Omental fat pad (tissue), 4 donors: Measurements from ENCODE around the gene CCN2. TPM values are rescaled to one million over a fixed set of nuclear protein-coding genes. Genes with fewer than 3 reads are reported as not detected.

Experiments
- ATAC-seq: fragments of 150-250 bp; one replicate; pipeline ENCODE4 v1.9.1; 2016; ENCODE audit warnings: mild to moderate bottlenecking, moderate library complexity; ENCODE audit not compliant: low FRiP score
- DNase-seq: peaks from one replicate; pipeline ENCODE4 v3.0.0-alpha.2; 2019; ENCODE audit warnings: low spot score
- CTCF ChIP-seq, 3 donors: fragments of 450-650 bp; IDR thresholded peaks; one replicate each; pipeline ENCODE4 v1.5.1; 2016 to 2017; ENCODE audit warnings: antibody characterized with exemption in 3 of 3, mild to moderate bottlenecking in 3 of 3, moderate library complexity in 2 of 3
- total RNA-seq, 4 donors: library from RNA; depleted of rRNA; stranded (reverse); fragments of >200 nt; gene quantifications; one replicate each; pipeline ENCODE4 v1.1.0, GENCODE V29; 2016

The CCN2 gene
- total RNA-seq, 4 donors from 2014 or later = 60.6 to 129 (median 107) TPM

- no peak for DNase-seq
- no peak for TF ChIP-seq CTCF (IDR thresholded peaks at IDR 0.05)
- ATAC-seq = no peak
Observed at GRCh38 chr6:131967948-131968347, 16.8 kb upstream of the CCN2 start.

GRCh38 chr6:131966443-131966842 is 15.3 kb upstream of the CCN2 start:
- TF ChIP-seq CTCF (IDR thresholded peaks at IDR 0.05) = no peak
- ATAC-seq = no peak
- DNase-seq = no peak

- ATAC-seq (no peak), DNase-seq (no peak)
- no peak for TF ChIP-seq CTCF (IDR thresholded peaks at IDR 0.05)
Observed at GRCh38 chr6:131963063-131963462, 11.9 kb upstream of the CCN2 start.

- TF ChIP-seq CTCF (IDR thresholded peaks at IDR 0.05) = no peak
- ATAC-seq (no peak), DNase-seq (no peak)
Observed at GRCh38 chr6:131960371-131961133, 9.4 kb upstream of the CCN2 start.

GRCh38 chr6:131958542-131959470 is 7.6 kb upstream of the CCN2 start:
- ATAC-seq (no peak), DNase-seq (no peak)
- TF ChIP-seq CTCF (IDR thresholded peaks at IDR 0.05) = no peak

GRCh38 chr6:131958095-131958494 is 6.9 kb upstream of the CCN2 start:
- ATAC-seq (no peak), DNase-seq (no peak)
- no peak for TF ChIP-seq CTCF (IDR thresholded peaks at IDR 0.05)
